T-helper 9 cell (primary cell): ENCODE measurements around the gene SLC8A2.
"Not testable (repeated sequence)": the region's sequence is repeated elsewhere in the genome, so short reads cannot be mapped to it uniquely, and the experiment has no call there.

Source experiments
- DNase-seq: peaks from one replicate; pipeline ENCODE4 v3.0.0-alpha.2; 2020

SLC8A2 gene

GRCh38 chr19:47408156-47408938 is 63.3 kb downstream of the SLC8A2 start:
- DNase-seq: no peak

- DNase-seq: no peak
Measured at GRCh38 chr19:47407417-47407774, 64.3 kb downstream of the SLC8A2 start.

- no peak for DNase-seq
Measured at GRCh38 chr19:47406711-47407416, 64.8 kb downstream of the SLC8A2 start.

GRCh38 chr19:47405854-47406417 is 65.8 kb downstream of the SLC8A2 start:
- no peak for DNase-seq

- no peak for DNase-seq
Measured at GRCh38 chr19:47405197-47405550, 66.5 kb downstream of the SLC8A2 start.

- DNase-seq: no peak
Measured at GRCh38 chr19:47404334-47405196, 67.1 kb downstream of the SLC8A2 start.

GRCh38 chr19:47402504-47402903 is 69.2 kb downstream of the SLC8A2 start:
- DNase-seq: no peak

- DNase-seq: no peak
Measured at GRCh38 chr19:47398707-47399597, 72.7 kb downstream of the SLC8A2 start.

GRCh38 chr19:47391510-47392223 is 80.0 kb downstream of the SLC8A2 start:
- DNase-seq: peak; percentile 86

GRCh38 chr19:47390533-47391488 is 80.9 kb downstream of the SLC8A2 start:
- DNase-seq: no peak

GRCh38 chr19:47389150-47389556 is 82.5 kb downstream of the SLC8A2 start:
- DNase-seq: no peak

- DNase-seq: not testable (repeated sequence)
Measured at GRCh38 chr19:47388721-47389120, 83.0 kb downstream of the SLC8A2 start.

GRCh38 chr19:47387623-47388022 is 84.1 kb downstream of the SLC8A2 start:
- not testable (repeated sequence) for DNase-seq

GRCh38 chr19:47386582-47386981 is 85.1 kb downstream of the SLC8A2 start:
- not testable (repeated sequence) for DNase-seq

GRCh38 chr19:47384533-47384932 is 87.2 kb downstream of the SLC8A2 start:
- not testable (repeated sequence) for DNase-seq

- not testable (repeated sequence) for DNase-seq
Measured at GRCh38 chr19:47383890-47384289, 87.8 kb downstream of the SLC8A2 start.

GRCh38 chr19:47381653-47382279 is 89.9 kb downstream of the SLC8A2 start:
- no peak for DNase-seq

- DNase-seq: no peak
Measured at GRCh38 chr19:47381121-47381520, 90.6 kb downstream of the SLC8A2 start.

- no peak for DNase-seq
Measured at GRCh38 chr19:47380559-47380958, 91.1 kb downstream of the SLC8A2 start.
